HCT116 (cell line): Measurements from ENCODE around the gene GIMAP8.
A peak's percentile ranks its signal among the peaks of the same experiment; 100 is the strongest.

Experiments used
- JUND ChIP-seq: IDR thresholded peaks from 2 replicates; pipeline ENCODE4 v1.6.1; 2012
- POLR2A ChIP-seq: IDR thresholded peaks from 2 replicates; pipeline ENCODE4 v1.7.0; 2011; ENCODE audit warnings: borderline replicate concordance; ENCODE audit not compliant: insufficient read depth, insufficient read length; ENCODE audit errors: extremely low read depth
- POLR2AphosphoS5 ChIP-seq: IDR thresholded peaks from 2 replicates; pipeline ENCODE4 v1.6.1; 2011; ENCODE audit warnings: mild to moderate bottlenecking, low read depth, low read length, moderate library complexity
- SRF ChIP-seq: IDR thresholded peaks from 2 replicates; pipeline ENCODE4 v1.6.1; 2012; ENCODE audit warnings: low read depth
- ZNF274 ChIP-seq: fragments of 200-500 bp; sonication (Bioruptor generic); IDR thresholded peaks from 2 replicates; pipeline ENCODE4 v1.6.1; 2014; ENCODE audit warnings: mild to moderate bottlenecking, low read depth, low read length, inconsistent platforms
- TF ChIP-seq, protein P1 (sequence below), 3 experiments: fragments of 200-600 bp in 1 of 3; sonication (generic) in 1 of 3; IDR thresholded peaks in 2 of 3; conservative IDR thresholded peaks in 1 of 3; 2 replicates each; pipeline ENCODE4 v1.5.1; 2012 to 2017; ENCODE audit warnings: low read depth in 2 of 3, low read length in 2 of 3, antibody characterized with exemption in 1 of 3, borderline replicate concordance in 1 of 3, control low read depth in 1 of 3, mild to moderate bottlenecking in 1 of 3, mixed read lengths in 1 of 3, mixed run types in 1 of 3, moderate library complexity in 1 of 3; ENCODE audit not compliant: insufficient read depth in 1 of 3
- TF ChIP-seq, protein P2 (sequence below): IDR thresholded peaks from 2 replicates; pipeline ENCODE4 v1.6.1; 2012

GRCh38 chr7:150420987-150421674, 29.3 kb upstream of the GIMAP8 start:
- no peak for TF ChIP-seq ZNF274
- TF ChIP-seq POLR2AphosphoS5 = no peak
- TF ChIP-seq, protein P1, sequence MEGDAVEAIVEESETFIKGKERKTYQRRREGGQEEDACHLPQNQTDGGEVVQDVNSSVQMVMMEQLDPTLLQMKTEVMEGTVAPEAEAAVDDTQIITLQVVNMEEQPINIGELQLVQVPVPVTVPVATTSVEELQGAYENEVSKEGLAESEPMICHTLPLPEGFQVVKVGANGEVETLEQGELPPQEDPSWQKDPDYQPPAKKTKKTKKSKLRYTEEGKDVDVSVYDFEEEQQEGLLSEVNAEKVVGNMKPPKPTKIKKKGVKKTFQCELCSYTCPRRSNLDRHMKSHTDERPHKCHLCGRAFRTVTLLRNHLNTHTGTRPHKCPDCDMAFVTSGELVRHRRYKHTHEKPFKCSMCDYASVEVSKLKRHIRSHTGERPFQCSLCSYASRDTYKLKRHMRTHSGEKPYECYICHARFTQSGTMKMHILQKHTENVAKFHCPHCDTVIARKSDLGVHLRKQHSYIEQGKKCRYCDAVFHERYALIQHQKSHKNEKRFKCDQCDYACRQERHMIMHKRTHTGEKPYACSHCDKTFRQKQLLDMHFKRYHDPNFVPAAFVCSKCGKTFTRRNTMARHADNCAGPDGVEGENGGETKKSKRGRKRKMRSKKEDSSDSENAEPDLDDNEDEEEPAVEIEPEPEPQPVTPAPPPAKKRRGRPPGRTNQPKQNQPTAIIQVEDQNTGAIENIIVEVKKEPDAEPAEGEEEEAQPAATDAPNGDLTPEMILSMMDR (IDR thresholded peaks at IDR 0.05 in 2 of 3, conservative IDR thresholded peaks at IDR 0.05 in 1 of 3; ENCODE audit: borderline replicate concordance in 1 of 3, insufficient read depth in 1 of 3, low read depth in 2 of 3, low read length in 2 of 3) = peak; percentile 84 to 96 (median 93)
- no peak for TF ChIP-seq SRF
- no peak for TF ChIP-seq JUND
- TF ChIP-seq POLR2A = no peak
- TF ChIP-seq, protein P2, sequence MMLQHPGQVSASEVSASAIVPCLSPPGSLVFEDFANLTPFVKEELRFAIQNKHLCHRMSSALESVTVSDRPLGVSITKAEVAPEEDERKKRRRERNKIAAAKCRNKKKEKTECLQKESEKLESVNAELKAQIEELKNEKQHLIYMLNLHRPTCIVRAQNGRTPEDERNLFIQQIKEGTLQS = no peak
